ENCODE measurements around the gene NIT1.

DNA sequence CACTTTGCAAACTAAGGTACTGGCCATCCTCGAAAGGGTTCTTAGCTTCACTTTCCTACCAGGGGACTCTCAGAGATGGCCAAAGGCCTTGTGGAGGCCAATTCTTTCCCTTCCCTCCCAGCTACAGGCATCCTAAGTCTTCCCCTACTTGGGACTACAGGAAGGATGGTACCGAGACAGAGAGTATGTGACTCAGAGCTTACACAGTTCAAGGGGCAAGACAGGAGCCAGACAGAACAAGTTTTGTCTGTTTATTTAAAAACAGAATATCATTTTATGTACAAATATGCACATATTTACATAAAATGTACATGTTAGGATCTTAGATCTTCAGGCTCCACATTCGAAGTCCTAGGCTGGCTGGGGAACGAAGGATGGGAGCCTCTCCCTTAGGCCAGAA is 47.1 kb upstream of the NIT1 start:
- TF ChIP-seq, protein P1, sequence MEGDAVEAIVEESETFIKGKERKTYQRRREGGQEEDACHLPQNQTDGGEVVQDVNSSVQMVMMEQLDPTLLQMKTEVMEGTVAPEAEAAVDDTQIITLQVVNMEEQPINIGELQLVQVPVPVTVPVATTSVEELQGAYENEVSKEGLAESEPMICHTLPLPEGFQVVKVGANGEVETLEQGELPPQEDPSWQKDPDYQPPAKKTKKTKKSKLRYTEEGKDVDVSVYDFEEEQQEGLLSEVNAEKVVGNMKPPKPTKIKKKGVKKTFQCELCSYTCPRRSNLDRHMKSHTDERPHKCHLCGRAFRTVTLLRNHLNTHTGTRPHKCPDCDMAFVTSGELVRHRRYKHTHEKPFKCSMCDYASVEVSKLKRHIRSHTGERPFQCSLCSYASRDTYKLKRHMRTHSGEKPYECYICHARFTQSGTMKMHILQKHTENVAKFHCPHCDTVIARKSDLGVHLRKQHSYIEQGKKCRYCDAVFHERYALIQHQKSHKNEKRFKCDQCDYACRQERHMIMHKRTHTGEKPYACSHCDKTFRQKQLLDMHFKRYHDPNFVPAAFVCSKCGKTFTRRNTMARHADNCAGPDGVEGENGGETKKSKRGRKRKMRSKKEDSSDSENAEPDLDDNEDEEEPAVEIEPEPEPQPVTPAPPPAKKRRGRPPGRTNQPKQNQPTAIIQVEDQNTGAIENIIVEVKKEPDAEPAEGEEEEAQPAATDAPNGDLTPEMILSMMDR (IDR thresholded peaks at IDR 0.05): no peak
- TF ChIP-seq POLR2A (IDR thresholded peaks at IDR 0.05): no peak
